NCI-H1048 (cell line): ENCODE results near the gene NKAIN2.

Experiments used
- DNase-seq: peaks from one replicate; lab custom pipeline; 2025; lab: John Stamatoyannopoulos, UW

NKAIN2 gene

DNA sequence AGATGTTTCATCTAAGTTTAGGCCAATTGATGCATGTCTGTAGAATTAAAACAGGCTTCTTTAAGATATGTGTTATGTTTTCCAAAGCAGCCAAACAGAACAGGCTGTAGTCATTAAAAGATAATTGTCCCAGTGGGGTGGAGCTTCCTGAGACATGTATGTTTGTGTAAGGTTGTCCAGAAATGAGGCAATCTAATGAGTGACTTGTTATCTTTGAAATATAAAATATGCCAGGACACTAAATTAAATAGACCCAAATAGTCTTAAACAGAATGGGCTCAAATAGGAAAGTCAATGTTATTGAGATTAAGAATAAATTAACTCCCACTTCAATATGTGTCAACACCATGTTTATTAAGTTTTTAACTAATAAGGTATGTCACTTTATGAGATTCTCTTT, 953.9 kb downstream of the NKAIN2 start:
- DNase-seq: no peak

DNA sequence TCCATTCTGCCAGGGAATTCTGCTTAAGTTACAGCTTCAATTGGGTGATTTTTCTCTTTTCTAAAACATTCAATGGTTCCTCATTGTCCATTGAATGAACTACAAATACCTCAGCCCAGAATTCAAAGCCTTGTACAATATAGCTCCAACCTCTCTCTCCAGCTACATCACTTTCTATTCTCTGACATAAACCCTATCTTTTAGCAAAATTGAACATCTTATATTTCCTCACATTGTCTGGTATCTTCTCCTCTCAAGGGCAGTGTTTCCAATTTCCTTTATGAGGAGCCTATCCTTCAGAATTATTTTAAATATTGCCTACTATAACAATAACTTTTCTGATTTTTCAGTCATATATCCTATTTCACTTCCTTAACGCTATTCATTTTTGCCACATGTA, 955.0 kb downstream of the NKAIN2 start:
- DNase-seq: no peak

DNA sequence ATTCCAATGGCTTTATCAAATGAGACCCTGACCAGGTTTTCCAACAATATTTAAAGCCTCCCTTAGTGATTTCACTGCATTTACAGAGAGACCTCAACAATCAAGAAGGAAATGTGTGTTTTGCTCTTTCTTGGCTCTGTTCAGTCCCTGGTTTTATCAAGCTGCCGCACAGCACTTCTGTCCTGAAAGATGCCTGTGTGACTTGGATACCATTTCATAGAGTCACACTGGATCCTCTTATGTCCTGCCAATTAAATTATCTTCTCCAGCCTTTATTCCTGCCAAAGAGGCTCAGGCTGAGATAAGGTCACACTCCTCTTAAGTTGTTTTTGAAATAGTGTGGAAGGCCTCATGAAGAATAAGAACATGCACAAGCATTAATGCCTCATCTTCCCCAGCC, 961.6 kb downstream of the NKAIN2 start:
- no peak for DNase-seq

DNA sequence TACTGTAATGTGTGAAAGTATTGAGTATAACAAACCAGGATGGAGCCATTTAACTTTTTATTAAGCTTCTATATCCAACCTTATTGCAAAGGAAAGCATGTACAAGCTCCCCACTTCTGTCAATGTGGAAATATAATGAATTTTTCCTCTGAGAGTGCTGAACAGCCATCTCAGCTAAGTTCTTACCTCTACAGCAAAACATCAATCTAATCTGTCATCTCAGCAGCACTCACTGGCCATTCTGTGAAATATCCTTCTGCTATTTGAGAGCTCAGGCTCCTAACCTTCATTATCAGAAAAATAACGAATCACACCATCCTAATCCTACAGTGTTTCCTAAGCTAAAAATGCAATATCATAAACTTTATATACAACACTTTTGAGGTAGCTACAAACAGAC, 964.6 kb downstream of the NKAIN2 start:
- no peak for DNase-seq

DNA sequence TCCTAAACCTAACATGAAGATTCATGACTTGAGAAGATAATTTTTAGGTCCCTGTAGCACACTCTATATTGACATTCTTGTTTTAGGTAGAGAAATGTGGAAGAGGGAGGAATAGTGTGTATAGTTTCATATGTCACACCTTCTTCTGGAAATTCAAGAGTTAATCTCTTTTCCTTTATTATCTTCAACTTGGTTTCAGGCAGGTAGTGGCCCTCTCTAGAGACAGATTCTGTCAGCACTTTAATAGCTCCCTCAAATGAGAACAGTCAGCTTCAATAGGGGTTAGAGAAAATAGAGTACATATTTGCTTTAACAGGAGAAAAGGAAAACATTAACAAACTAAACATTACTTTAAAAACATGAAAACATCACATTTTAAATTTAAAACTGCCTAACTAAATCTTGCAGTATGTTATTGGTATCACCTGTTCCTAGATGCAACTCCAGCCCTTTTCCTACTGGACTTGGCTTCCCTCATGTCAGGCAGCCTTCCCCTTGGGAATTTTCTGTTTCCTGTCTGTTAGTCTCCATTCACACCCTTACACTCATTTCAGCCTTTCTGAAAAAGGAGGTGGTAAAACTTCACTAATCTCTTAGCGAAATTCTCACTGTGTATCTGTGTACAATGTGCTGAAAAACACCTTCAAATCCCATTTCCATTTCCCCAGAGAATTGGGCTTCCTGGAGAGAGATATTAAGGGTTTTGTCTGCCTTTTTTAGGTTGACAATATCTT, 966.3 kb downstream of the NKAIN2 start:
- no peak for DNase-seq

DNA sequence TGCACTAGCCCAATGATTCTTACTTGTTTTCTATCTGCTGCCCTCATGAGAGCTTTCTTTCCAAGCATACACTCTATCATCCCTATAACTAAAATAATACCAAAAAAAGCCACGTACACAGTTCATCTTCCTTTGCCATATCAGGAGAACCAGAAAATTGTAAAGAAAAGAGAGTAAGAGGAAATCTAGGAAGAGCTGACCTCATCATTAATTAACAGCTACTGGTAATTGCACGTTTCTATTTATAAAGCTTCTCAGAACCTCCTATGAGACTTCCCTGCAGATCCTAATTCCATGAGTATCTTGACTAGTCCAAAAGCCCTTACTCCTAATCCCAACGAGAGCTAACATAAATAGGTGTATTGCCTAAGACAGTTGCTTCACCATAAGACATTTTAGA, 967.1 kb downstream of the NKAIN2 start:
- DNase-seq: no peak

DNA sequence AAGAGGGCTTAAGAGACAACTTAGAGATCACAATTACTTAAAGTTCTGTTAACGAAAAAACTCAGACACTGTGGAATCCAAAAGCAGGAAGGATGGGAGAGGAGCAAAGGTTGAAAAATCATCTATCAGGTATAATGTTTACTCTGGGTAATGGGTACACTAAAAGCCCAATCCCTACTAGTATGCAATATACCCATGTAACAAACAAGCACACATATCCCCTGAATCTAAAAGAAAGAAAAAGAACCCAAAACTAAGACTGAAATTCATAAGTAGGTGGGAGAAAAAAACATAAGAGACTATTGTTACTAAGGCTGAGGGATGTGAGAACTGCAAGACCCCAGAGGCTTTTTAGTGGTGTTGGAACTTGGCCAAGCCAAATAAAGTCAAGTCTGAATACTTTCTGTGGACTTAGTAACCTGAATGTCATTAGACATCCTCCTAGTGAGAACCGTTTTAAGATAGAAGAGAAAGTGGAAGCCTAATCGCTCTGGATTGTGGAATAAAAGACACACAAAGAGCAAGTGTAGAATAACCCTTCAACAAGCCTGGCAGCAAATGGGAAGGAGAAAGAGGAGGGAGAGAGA, 969.2 kb downstream of the NKAIN2 start:
- DNase-seq: no peak

DNA sequence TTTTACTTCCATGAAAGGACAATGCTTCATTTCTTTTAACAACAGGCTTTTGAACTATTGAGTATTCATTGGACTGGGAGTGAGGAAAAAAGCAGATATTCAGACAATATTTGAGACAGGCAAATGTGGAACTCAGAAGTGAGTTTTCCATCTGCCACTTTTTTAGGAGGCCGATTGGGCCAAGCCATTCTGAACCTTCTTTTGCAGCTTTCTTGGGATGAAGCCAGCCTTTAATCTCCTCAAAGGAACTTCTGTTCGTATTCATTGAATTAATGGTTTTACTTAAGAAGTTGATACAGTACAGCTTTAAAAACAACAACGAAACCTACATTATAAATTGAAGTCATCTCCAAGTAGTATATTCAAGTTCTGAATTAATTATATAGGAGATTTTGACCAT, 971.5 kb downstream of the NKAIN2 start:
- no peak for DNase-seq

DNA sequence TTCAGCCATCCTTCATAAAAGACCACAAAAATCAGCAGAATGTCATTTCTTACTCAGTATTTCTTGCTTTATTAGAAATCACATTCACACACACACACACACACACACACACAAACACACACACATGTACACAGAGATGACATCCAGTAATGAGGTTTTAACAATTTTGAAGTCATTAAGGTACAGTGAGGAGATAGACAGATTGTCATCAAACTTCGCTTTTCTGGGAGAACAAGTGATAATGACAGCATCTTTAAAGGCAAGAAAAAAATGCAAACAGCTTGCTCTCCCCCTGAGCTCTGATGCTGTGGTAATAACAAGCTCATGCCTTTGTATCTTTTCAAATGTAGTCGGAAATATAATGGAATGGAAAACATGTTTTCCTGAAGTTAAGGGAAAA, 974.2 kb downstream of the NKAIN2 start:
- no peak for DNase-seq

DNA sequence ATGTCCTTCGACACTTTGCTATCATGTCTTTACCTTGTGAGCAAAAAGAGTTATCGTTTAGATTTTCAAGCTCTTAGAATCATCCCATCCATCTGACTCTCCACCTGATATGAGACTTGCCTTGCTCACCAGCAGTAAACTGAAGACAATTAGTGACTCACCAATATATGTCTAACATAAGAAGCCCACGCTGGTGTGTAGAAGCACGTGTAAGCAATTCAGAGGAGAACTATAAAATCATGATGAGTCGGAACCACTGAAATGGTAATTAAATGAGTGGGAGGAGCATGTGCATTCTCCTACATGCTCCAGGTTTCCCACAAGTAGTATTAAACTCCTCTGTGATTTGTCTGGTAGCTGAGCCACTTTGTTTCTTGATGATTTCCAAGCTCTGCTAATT, 977.0 kb downstream of the NKAIN2 start:
- DNase-seq: no peak

DNA sequence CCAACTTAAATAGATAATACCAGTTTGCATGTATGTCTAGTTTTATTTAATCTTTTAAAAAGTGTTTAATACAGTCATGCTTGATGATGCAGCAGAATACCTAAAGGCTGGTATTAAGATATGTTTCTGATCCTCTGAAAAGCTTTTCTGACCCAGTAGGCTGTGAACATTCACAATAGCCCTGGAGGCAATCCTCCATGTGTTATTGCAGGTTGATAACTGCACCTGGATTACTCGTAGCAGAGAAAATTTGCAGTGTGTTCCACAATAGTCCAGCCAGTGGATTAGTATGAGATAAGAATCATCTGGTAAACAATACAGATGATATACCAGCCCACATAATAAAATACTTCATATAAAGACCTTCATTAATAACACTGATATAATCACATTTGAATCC, 979.7 kb downstream of the NKAIN2 start:
- DNase-seq: no peak

DNA sequence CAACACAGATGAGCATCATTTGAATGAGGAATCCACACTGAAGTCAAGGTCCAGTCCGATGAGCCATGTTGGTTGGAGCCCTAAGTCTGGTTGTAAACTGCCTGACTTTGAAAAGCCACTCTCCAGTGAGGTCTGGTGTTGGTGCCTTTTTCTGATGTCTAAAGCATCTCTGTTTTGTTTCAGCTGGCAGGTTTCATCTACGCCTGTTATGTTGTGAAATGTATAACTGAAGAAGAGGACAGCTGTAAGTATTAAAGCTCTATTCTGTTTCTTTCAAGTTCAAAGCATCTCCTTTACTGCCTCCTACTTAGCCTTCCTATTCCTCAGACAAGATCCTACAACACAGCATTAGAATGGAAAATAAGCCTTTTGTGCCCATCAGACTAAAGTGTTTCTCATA, 987.5 kb downstream of the NKAIN2 start:
- DNase-seq: no peak

DNA sequence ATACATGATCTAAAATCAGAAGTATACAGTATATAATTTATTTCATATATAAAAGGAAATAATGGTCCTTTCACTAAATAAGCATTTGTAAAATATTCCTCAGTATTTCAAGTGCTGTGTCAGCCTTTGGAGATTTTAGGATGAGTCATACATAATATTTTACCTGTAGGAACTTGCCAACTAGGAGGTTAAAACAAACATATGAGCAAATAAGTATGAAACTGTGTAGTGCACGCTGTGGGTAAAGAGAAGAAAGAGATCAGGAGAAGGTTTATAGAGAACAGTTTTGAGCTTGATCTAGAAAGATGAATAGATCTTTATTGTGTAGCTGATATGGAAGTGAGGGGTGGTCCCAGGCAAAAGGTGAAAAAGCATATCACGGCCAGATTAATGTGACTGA, 988.7 kb downstream of the NKAIN2 start:
- no peak for DNase-seq

DNA sequence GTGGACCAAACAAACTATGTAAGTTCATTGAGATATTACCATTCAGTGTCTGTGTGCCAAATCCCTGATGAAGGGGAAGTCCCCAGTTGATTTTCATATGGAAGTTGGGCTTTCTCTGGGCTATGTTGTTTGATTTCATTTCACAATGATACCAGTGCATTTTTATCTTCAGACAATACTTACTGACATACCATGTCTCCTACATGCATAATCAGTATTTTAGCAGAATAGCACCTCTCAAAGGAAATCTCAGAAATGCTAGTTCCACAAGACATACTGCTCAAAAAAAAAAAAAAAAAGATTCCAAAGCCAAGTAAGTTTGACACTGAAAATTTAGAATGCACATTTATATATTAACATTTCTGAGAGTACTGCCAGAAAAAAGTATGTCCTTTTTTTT, 989.7 kb downstream of the NKAIN2 start:
- DNase-seq: no peak

DNA sequence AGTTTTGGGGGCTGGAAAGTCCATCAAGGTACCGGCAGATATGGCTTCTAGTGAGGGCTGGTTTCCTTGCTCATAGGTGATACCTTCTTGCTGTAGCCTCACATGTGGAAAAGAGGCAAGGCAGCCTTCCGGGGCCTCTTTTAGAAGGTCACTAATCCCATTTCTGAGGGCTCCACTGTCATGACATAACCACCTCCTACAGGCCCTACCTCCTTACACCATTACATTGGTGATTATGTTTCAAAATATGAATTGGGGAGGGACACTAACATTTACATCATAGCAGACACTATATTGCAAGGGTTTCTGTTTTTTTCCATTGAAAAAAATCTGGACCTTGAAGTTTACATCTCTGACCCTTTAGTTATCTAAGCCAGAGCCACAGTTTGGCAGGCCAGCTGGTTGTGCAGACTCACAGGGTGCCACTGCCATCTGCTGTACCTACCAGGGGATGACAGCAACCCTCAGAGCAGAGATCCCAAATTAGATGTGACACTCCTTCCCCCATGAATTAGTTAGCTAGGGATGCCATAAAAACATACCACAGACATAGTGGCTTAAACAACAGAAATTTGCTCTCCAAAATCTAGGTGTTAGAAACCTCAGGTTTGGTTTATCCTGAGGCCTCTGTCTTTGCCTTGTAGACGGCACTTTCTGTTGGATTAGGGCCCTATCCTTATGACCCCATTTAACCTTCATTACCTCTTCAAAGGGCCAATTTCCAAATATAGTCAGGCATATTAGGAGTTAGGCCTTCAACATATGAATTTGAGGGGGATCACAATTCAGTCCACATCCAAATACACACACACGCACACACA, 992.2 kb downstream of the NKAIN2 start:
- DNase-seq: no peak

DNA sequence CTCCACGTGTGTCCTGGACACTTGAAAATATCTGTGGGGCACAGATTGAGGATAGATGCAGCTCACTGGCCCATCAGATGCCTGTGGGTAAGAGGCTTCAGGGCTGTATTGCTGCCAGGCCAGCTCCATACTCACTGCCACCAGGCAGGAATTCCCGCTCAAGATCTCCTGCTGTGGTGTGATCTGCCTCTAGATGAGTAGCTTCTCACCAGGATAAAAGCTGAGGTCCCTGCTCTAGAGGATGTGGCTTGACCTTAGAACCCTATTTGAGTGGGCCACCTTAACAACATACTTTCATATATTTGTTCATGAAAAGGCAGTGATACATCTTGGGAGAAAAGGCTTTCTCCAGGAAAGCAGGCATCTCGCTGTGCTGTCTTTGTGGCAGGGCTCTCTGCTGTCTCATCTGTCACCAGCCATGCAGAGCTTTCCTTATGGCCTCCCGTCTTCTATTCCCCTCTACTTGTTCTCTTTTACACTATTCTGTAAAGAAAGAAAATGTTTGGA, 992.9 kb downstream of the NKAIN2 start:
- DNase-seq: no peak

DNA sequence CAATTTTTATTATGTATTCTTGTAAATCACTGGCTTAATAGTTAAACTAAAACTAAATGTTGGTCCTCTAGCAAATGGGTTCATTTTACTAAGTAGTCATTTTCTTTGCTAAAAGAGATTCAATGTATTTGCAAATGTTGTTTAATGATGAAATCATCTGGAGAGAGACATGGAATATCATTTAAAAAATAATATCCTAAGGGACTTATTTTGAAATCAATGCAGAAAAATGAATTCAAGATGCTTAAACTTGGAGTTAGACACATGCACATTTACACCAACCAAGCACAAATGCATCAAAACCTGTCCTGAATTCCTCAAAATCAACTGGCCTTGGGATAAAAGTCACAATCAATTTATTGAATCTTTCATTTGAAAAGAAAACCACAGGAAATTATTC, 993.6 kb downstream of the NKAIN2 start:
- DNase-seq: no peak

DNA sequence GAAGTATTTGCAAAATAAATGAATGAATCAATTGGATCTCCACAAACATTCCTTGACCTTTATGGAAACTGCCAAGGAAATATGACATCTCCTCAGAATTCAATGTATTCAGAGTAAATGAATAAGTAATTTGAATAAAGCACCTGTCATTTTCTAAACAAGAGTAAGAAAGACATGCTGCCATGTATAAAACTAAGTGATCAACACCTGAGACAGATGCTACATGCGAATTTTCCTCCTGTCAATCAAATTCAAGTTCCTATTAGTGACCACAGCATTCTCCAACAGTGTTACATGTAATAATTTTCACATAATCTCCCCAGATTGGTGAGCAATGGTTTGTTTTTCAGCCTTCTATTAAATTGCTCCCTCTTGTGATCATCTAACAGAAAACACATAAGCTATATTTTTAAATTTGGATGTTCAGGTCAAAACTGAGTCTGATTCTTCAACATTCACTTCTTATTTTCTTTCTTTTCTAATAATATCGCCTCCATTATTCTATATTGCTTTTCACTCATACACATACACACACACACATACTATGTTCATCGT, 995.4 kb downstream of the NKAIN2 start:
- no peak for DNase-seq

DNA sequence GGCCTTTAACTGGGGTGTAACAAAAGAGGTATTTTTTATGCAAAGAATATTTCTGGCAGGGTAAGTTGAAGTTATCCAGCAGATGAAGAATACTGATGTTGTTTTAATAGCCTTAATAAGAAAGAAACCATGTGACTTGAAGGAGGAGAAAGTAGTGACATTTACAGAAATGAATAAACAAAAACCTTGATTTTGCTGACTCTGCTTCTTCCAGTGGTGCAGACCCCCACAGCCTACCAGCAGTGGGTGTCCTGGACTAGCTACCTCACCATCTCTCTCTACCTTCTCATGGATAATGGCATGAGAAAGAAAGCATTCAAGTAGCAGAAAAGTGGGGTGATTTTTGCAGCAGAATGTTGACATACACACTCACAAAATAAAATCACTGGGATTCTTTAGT, 996.0 kb downstream of the NKAIN2 start:
- no peak for DNase-seq

DNA sequence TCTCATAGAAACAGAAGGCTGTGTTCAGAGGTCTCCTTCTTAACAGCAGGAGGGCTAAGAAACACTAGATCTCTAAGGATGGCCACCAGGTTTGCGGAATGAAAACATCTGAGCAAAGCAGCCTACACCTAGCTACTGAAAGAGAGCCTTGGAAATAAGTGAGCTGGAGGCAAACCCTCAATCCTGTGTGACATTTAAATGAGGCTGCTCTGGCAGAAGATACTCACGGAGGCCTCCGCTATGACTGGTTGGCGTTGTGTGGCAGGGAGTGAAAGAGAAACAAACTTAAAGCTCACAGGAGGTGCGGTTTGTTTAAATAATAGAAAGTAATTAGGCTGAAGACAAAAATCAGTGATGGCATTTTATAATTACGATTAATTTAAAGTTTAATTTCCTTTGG, 996.6 kb downstream of the NKAIN2 start:
- no peak for DNase-seq

DNA sequence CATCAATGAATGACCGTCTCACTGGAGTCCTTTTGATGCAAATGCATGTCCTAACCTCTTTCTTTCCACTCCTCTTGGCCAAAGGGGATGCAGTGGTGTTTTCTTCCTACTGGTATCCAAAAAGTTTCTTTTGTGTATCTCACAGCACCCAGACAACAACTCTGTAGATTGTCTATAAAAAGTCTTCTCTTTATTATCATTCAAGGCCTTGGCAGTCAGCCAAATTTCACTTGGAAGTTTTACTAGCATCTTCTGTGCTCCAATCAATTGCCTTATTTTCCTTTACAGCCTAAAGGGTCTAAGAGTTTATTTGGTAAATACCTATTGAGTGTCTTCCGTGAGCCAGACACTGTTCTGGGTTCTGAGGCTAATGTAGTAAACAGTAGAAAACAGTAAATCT, 1008.4 kb downstream of the NKAIN2 start:
- DNase-seq: no peak

DNA sequence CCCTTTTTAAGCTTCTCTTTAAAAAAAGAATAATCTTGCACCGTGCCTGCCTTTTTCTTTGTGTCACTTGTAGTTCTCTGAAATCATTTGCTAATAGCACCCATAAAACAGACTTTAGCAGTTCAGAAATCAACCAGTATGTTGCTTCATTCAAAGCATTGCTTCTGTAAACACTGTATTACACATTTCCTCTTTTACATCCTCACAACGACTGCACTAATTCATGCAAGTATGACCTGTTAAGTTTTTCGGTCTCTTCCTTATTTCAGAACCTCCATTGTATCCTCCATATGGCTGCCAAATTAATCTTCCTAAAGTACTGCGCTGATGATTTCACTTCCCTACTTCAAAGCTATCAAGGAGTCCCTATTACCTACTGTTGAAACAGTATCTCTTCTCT, 1015.7 kb downstream of the NKAIN2 start:
- no peak for DNase-seq

DNA sequence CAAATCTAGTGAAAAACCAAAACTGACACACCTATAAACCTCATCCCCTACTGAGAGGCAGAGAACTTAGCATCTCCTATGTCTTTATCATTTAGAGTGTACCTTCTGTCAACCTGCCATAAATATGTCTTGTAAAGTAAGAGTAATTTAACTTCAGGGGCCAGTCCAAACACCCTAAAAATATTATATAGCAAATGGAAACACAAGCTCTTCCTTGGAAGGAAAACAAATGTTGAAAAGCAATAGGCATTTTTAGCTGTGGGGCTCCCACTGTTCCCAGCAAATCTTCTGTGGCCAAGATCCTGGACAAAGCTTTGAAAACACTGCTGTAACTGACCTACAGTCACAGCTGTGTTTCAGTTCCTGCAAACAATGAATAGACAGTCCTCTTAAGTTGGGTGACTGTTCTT, 1018.5 kb downstream of the NKAIN2 start:
- DNase-seq: no peak
